Measurements from ENCODE around the gene NBAS.

NBAS gene

GRCh38 chr2:15147591-15147990 is 413.5 kb downstream of the NBAS start:
- H3K36me3 ChIP-seq (ENCODE audit: control insufficient read depth, insufficient read depth, low read length) = no peaks in the 10 kb centered on the region
- no peak overlapping the region for H3K4me3 ChIP-seq (replicated peaks; ENCODE audit: low read depth, low read length)
- TF ChIP-seq CTCF (IDR thresholded peaks at IDR 0.05; ENCODE audit: insufficient read depth, low read length, poor library complexity, severe bottlenecking) = no peak
- 0 out of 2 replicates have a peak, but pooled peaks cover 1% of the 10 kb centered on the region for H3K27me3 ChIP-seq (replicated peaks; ENCODE audit: control insufficient read depth, insufficient read depth, low read length)
- no peak for DNase-seq (ENCODE audit: extremely low read depth, insufficient read length)

GRCh38 chr2:15146960-15147359 is 414.2 kb downstream of the NBAS start:
- Histone ChIP-seq H3K36me3 (ENCODE audit: control insufficient read depth, insufficient read depth, low read length) (no peaks in the 10 kb centered on the region), H3K27me3 (replicated peaks; ENCODE audit: control insufficient read depth, insufficient read depth, low read length) (no peaks in the 10 kb centered on the region), H3K4me3 (replicated peaks; ENCODE audit: low read depth, low read length) (no peak overlapping the region)
- no peak for DNase-seq (ENCODE audit: extremely low read depth, insufficient read length)
- TF ChIP-seq CTCF (IDR thresholded peaks at IDR 0.05; ENCODE audit: insufficient read depth, low read length, poor library complexity, severe bottlenecking) = no peak

- Histone ChIP-seq H3K36me3 (ENCODE audit: control insufficient read depth, insufficient read depth, low read length) (no peaks in the 10 kb centered on the region), H3K4me3 (replicated peaks; ENCODE audit: low read depth, low read length) (no peak overlapping the region), H3K27me3 (replicated peaks; ENCODE audit: control insufficient read depth, insufficient read depth, low read length) (no peaks in the 10 kb centered on the region)
- no peak for DNase-seq (ENCODE audit: extremely low read depth, insufficient read length)
- no peak for TF ChIP-seq CTCF (IDR thresholded peaks at IDR 0.05; ENCODE audit: insufficient read depth, low read length, poor library complexity, severe bottlenecking)
Measured at GRCh38 chr2:15145919-15146318, 415.2 kb downstream of the NBAS start.

- no peaks in the 10 kb centered on the region for H3K27me3 ChIP-seq (replicated peaks; ENCODE audit: control insufficient read depth, insufficient read depth, low read length)
- no peak for DNase-seq (ENCODE audit: extremely low read depth, insufficient read length)
- no peak overlapping the region for H3K4me3 ChIP-seq (replicated peaks; ENCODE audit: low read depth, low read length)
- H3K36me3 ChIP-seq (ENCODE audit: control insufficient read depth, insufficient read depth, low read length) = no peaks in the 10 kb centered on the region
- TF ChIP-seq CTCF (IDR thresholded peaks at IDR 0.05; ENCODE audit: insufficient read depth, low read length, poor library complexity, severe bottlenecking) = no peak
Measured at GRCh38 chr2:15145046-15145817, 415.9 kb downstream of the NBAS start.

- Histone ChIP-seq H3K36me3 (ENCODE audit: control insufficient read depth, insufficient read depth, low read length) (no peaks in the 10 kb centered on the region), H3K4me3 (replicated peaks; ENCODE audit: low read depth, low read length) (no peak overlapping the region), H3K27me3 (replicated peaks; ENCODE audit: control insufficient read depth, insufficient read depth, low read length) (no peaks in the 10 kb centered on the region)
- no peak for TF ChIP-seq CTCF (IDR thresholded peaks at IDR 0.05; ENCODE audit: insufficient read depth, low read length, poor library complexity, severe bottlenecking)
- DNase-seq (ENCODE audit: extremely low read depth, insufficient read length) = peak; percentile 81
Measured at GRCh38 chr2:15142069-15142689, 419.0 kb downstream of the NBAS start.
